Activated CD8-positive, alpha-beta T cell treated with anti-CD3 and anti-CD28 coated beads for 36 hours (primary cell): ENCODE results near the gene LMO2. TPM values are rescaled to one million over a fixed set of nuclear protein-coding genes. Genes with fewer than 3 reads are reported as not detected.

ENCODE experiments used
- ATAC-seq: fragments of 200-7000 bp; cut with Tn5 transposase; one replicate; pipeline ENCODE4 v1.10.0; 2021; ENCODE audit warnings: mild to moderate bottlenecking, moderate library complexity
- CTCF ChIA-PET: fragments of 350-600 bp; sonication (Branson Sonifier 250); formaldehyde crosslinking; loops from one replicate; lab custom pipeline; 2021; ENCODE audit warnings: antibody characterized with exemption; lab: Charles Lee
- POLR2A ChIA-PET: fragments of 350-600 bp; sonication (Branson Sonifier 250); formaldehyde crosslinking; loops from one replicate; lab custom pipeline; 2021; ENCODE audit warnings: antibody characterized with exemption; lab: Charles Lee
- DNase-seq: peaks from one replicate; pipeline ENCODE4 v3.0.0-alpha.2; 2020
- H3K27ac Mint-ChIP-seq: one replicate; pipeline ENCODE4 v1.8.0; 2021; ENCODE audit warnings: mild to moderate bottlenecking, mixed read lengths
- H3K27me3 Mint-ChIP-seq: one replicate; pipeline ENCODE4 v1.8.0; 2021; ENCODE audit warnings: mixed read lengths
- H3K36me3 Mint-ChIP-seq: one replicate; pipeline ENCODE4 v1.8.0; 2021; ENCODE audit warnings: low read depth, mixed read lengths
- H3K4me1 Mint-ChIP-seq: one replicate; pipeline ENCODE4 v1.8.0; 2021; ENCODE audit warnings: low read depth, mixed read lengths
- H3K4me3 Mint-ChIP-seq: one replicate; pipeline ENCODE4 v1.8.0; 2021; ENCODE audit warnings: mild to moderate bottlenecking, moderate library complexity, mixed read lengths
- H3K9me3 Mint-ChIP-seq: one replicate; pipeline ENCODE4 v1.8.0; 2021; ENCODE audit warnings: mixed read lengths
- CTCF ChIP-seq: fragments of 200-600 bp; IDR thresholded peaks from one replicate; pipeline ENCODE4 v1.8.0; 2022; ENCODE audit warnings: antibody characterized with exemption, mild to moderate bottlenecking
- intact Hi-C: fragments of 100-400 bp; cut with micrococcal nuclease; formaldehyde crosslinking; loops from one replicate; pipeline ENCODE4 v1.10.0; 2022
- total RNA-seq, 2 experiments: library from RNA; stranded (reverse); gene quantifications; one replicate each; pipeline ENCODE4 v1.2.3, GENCODE V29; 2021

The LMO2 gene
- total RNA-seq, 2 experiments from 2014 or later: not detected

GRCh38 chr11:33931067-33931466, 39.2 kb upstream of the LMO2 start:
- Mint-ChIP-seq H3K27ac (no peak overlapping the region), H3K36me3 (no peaks in the 10 kb centered on the region), H3K9me3 (peaks cover 14% of the 10 kb centered on the region), H3K4me3 (no peak overlapping the region), H3K27me3 (peaks cover 8% of the 10 kb centered on the region), H3K4me1 (peaks cover 3% of the 10 kb centered on the region)
- intact Hi-C loops: no loop called here
- ATAC-seq (no peak), DNase-seq (no peak)
- no peak for TF ChIP-seq CTCF
- CTCF ChIA-PET: no interaction called here
- POLR2A ChIA-PET: no interaction called here

- no peak for ATAC-seq
These were observed 38.6 kb upstream of the LMO2 start for GRCh38 chr11:33930317-33931021.

GRCh38 chr11:33928564-33928963, 36.7 kb upstream of the LMO2 start:
- DNase-seq (no peak), ATAC-seq (no peak)
- Mint-ChIP-seq H3K27me3 (peaks cover 15% of the 10 kb centered on the region), H3K9me3 (peaks cover 14% of the 10 kb centered on the region), H3K36me3 (no peaks in the 10 kb centered on the region), H3K4me3 (no peak overlapping the region), H3K27ac (no peak overlapping the region), H3K4me1 (peaks cover 3% of the 10 kb centered on the region)
- CTCF ChIA-PET: no interaction called here
- POLR2A ChIA-PET: no interaction called here
- TF ChIP-seq CTCF: no peak
- intact Hi-C loops: no loop called here

More at GRCh38 chr11:33930317-33931021, 38.6 kb upstream of the LMO2 start:
- Mint-ChIP-seq H3K9me3 (peaks cover 14% of the 10 kb centered on the region), H3K27ac (no peak overlapping the region), H3K4me1 (peaks cover 3% of the 10 kb centered on the region), H3K36me3 (no peaks in the 10 kb centered on the region), H3K27me3 (peaks cover 8% of the 10 kb centered on the region), H3K4me3 (no peak overlapping the region)
- DNase-seq: no peak
- no peak for TF ChIP-seq CTCF
- intact Hi-C loops: no loop called here
- CTCF ChIA-PET: no interaction called here
- POLR2A ChIA-PET: interaction anchor here (0.7 kb wide), 1 partner anchor 282 kb away, joined by 3 read pairs; no protein-coding TSS in a partner anchor

GRCh38 chr11:33926671-33927552, 35.0 kb upstream of the LMO2 start:
- Mint-ChIP-seq H3K36me3 (no peaks in the 10 kb centered on the region), H3K4me1 (peaks cover 3% of the 10 kb centered on the region), H3K27ac (no peak overlapping the region), H3K9me3 (peaks cover 6% of the 10 kb centered on the region), H3K27me3 (peaks cover 26% of the 10 kb centered on the region), H3K4me3 (no peak overlapping the region)
- intact Hi-C loops: no loop called here
- no peak for TF ChIP-seq CTCF
- no peak for DNase-seq
- ATAC-seq: no peak
- CTCF ChIA-PET: interaction anchor here (1.3 kb wide), 1 partner anchor 61 kb away, joined by 3 read pairs; no protein-coding TSS in a partner anchor
- POLR2A ChIA-PET: no interaction called here
